WTC11 (cell line): ENCODE data around the gene HS6ST1. TPM values are rescaled to one million over a fixed set of nuclear protein-coding genes. Genes with fewer than 3 reads are reported as not detected.

ENCODE experiments used
- ATAC-seq: fragments of 200-7000 bp; cut with Tn5 transposase; 2 replicates; pipeline ENCODE4 v1.10.0; 2021; ENCODE audit warnings: mild to moderate bottlenecking, moderate library complexity
- CTCF ChIA-PET: fragments of 300-600 bp; sonication (Branson Sonifier 250); formaldehyde crosslinking; loops from one replicate; lab custom pipeline; 2021; ENCODE audit warnings: antibody characterized with exemption; lab: Charles Lee
- POLR2A ChIA-PET: fragments of 350-600 bp; sonication (Branson Sonifier 250); formaldehyde crosslinking; loops from one replicate; lab custom pipeline; 2021; ENCODE audit warnings: antibody characterized with exemption; lab: Charles Lee
- DNase-seq: peaks from one replicate; pipeline ENCODE4 v3.0.0; 2021; ENCODE audit warnings: low spot score
- H3K27ac Mint-ChIP-seq: 2 replicates; pipeline ENCODE4 v1.8.0; 2021; ENCODE audit warnings: mixed read lengths
- H3K27me3 Mint-ChIP-seq: 2 replicates; pipeline ENCODE4 v1.8.0; 2021; ENCODE audit warnings: low read depth, mild to moderate bottlenecking, moderate library complexity, mixed read lengths
- H3K36me3 Mint-ChIP-seq: 2 replicates; pipeline ENCODE4 v1.8.0; 2021; ENCODE audit warnings: mixed read lengths
- H3K4me1 Mint-ChIP-seq: 2 replicates; pipeline ENCODE4 v1.8.0; 2022; ENCODE audit warnings: mixed read lengths
- H3K4me3 Mint-ChIP-seq: 2 replicates; pipeline ENCODE4 v1.8.0; 2021; ENCODE audit warnings: mild to moderate bottlenecking, moderate library complexity, mixed read lengths
- H3K9me3 Mint-ChIP-seq: 2 replicates; pipeline ENCODE4 v1.8.0; 2021; ENCODE audit warnings: mixed read lengths
- ARID4B ChIP-seq: sonication (generic); formaldehyde crosslinking; IDR thresholded peaks from 2 replicates; pipeline ENCODE4 v1.8.0; 2023; ENCODE audit warnings: missing genetic modification reagents, mild to moderate bottlenecking, borderline replicate concordance
- ATF1 ChIP-seq: sonication (generic); formaldehyde crosslinking; IDR thresholded peaks from 2 replicates; pipeline ENCODE4 v1.8.1; 2023; ENCODE audit warnings: mild to moderate bottlenecking, moderate library complexity, missing genetic modification reagents
- CTCF ChIP-seq: fragments of 200-600 bp; IDR thresholded peaks from 2 replicates; pipeline ENCODE4 v1.8.0; 2022; ENCODE audit warnings: antibody characterized with exemption
- ERG ChIP-seq: fragments of 250-450 bp; sonication (Bioruptor Pico); IDR thresholded peaks from 2 replicates; pipeline ENCODE4 v1.8.0; 2021; ENCODE audit warnings: mild to moderate bottlenecking
- ESRRA ChIP-seq: sonication (generic); formaldehyde crosslinking; IDR thresholded peaks from 2 replicates; pipeline ENCODE4 v1.8.1; 2022; ENCODE audit warnings: mild to moderate bottlenecking, missing genetic modification reagents, borderline replicate concordance
- ETV6 ChIP-seq: sonication (generic); formaldehyde crosslinking; IDR thresholded peaks from 2 replicates; pipeline ENCODE4 v1.8.1; 2022; ENCODE audit warnings: mild to moderate bottlenecking, missing genetic modification reagents
- FOXP4 ChIP-seq: sonication (generic); formaldehyde crosslinking; IDR thresholded peaks from 2 replicates; pipeline ENCODE4 v1.8.0; 2022; ENCODE audit warnings: mild to moderate bottlenecking, missing genetic modification reagents
- GABPB1 ChIP-seq: sonication (generic); formaldehyde crosslinking; IDR thresholded peaks from 2 replicates; pipeline ENCODE4 v1.8.1; 2023; ENCODE audit warnings: mild to moderate bottlenecking, missing genetic modification reagents
- GTF2I ChIP-seq: fragments of 250-450 bp; sonication (Bioruptor Pico); conservative IDR thresholded peaks from 2 replicates; pipeline ENCODE4 v1.4.0; 2021; ENCODE audit warnings: mild to moderate bottlenecking
- JAZF1 ChIP-seq: fragments of 250-450 bp; sonication (Bioruptor Pico); IDR thresholded peaks from 2 replicates; pipeline ENCODE4 v1.9.0; 2021; ENCODE audit warnings: moderate library complexity, mild to moderate bottlenecking, inconsistent platforms
- JUN ChIP-seq: sonication (generic); formaldehyde crosslinking; IDR thresholded peaks from 2 replicates; pipeline ENCODE4 v1.8.0; 2023; ENCODE audit warnings: mild to moderate bottlenecking, missing genetic modification reagents
- KAT7 ChIP-seq: sonication (generic); formaldehyde crosslinking; IDR thresholded peaks from 2 replicates; pipeline ENCODE4 v1.8.1; 2023; ENCODE audit warnings: missing genetic modification reagents, mild to moderate bottlenecking, borderline replicate concordance
- NFATC4 ChIP-seq: fragments of 250-450 bp; sonication (Bioruptor Pico); IDR thresholded peaks from 2 replicates; pipeline ENCODE4 v1.9.0; 2021; ENCODE audit warnings: mild to moderate bottlenecking
- NR2C2 ChIP-seq: sonication (generic); formaldehyde crosslinking; IDR thresholded peaks from 2 replicates; pipeline ENCODE4 v1.8.0; 2022; ENCODE audit warnings: mild to moderate bottlenecking, missing genetic modification reagents
- RELA ChIP-seq: sonication (generic); formaldehyde crosslinking; IDR thresholded peaks from 2 replicates; pipeline ENCODE4 v1.8.1; 2022; ENCODE audit warnings: missing genetic modification reagents, mild to moderate bottlenecking, borderline replicate concordance
- ZMAT4 ChIP-seq: fragments of 250-450 bp; sonication (Bioruptor Pico); IDR thresholded peaks from 2 replicates; pipeline ENCODE4 v1.9.0; 2021; ENCODE audit warnings: mild to moderate bottlenecking
- ZNF532 ChIP-seq: fragments of 250-450 bp; sonication (Bioruptor Pico); IDR thresholded peaks from 2 replicates; pipeline ENCODE4 v1.9.0; 2021; ENCODE audit warnings: mild to moderate bottlenecking, borderline replicate concordance
- total RNA-seq: library from RNA; stranded (reverse); gene quantifications from 3 replicates; pipeline ENCODE4 v1.2.3, GENCODE V29; 2021

The HS6ST1 gene
- total RNA-seq, 1 experiment from 2014 or later: 55.5 TPM

GRCh38 chr2:128354726-128355470, 36.2 kb upstream of the HS6ST1 start:
- Mint-ChIP-seq H3K4me3 (no peak overlapping the region), H3K9me3 (peaks cover 37% of the 10 kb centered on the region), H3K27ac (no peak overlapping the region), H3K27me3 (no peaks in the 10 kb centered on the region), H3K4me1 (no peaks in the 10 kb centered on the region), H3K36me3 (peaks cover 28% of the 10 kb centered on the region)
- CTCF ChIA-PET: no interaction called here
- no peak for TF ChIP-seq ATF1 (CRISPR knock-in tag)
- POLR2A ChIA-PET: no interaction called here
- ATAC-seq (no peak), DNase-seq (no peak)

- no peak for ATAC-seq
- H3K27ac Mint-ChIP-seq: no peak overlapping the region
- POLR2A ChIA-PET: no interaction called here
- H3K36me3 Mint-ChIP-seq: peaks cover 28% of the 10 kb centered on the region
- TF ChIP-seq ARID4B: no peak
- TF ChIP-seq GABPB1 (CRISPR knock-in tag): no peak
- no peak for TF ChIP-seq FOXP4 (CRISPR knock-in tag)
- no peak for TF ChIP-seq RELA (CRISPR knock-in tag)
- no peak for TF ChIP-seq JAZF1 (CRISPR knock-in tag)
- TF ChIP-seq ETV6 (CRISPR knock-in tag): no peak
- TF ChIP-seq GTF2I (CRISPR knock-in tag): no peak
- TF ChIP-seq KAT7: no peak
- TF ChIP-seq NFATC4 (CRISPR knock-in tag): no peak
- TF ChIP-seq ZMAT4 (CRISPR knock-in tag): no peak
- no peak for TF ChIP-seq NR2C2 (CRISPR knock-in tag)
- TF ChIP-seq JUN (CRISPR knock-in tag): no peak
- no peak for TF ChIP-seq ERG (CRISPR knock-in tag)
- TF ChIP-seq ZNF532 (CRISPR knock-in tag): no peak
- TF ChIP-seq ESRRA (CRISPR knock-in tag): no peak
- no peak for TF ChIP-seq CTCF
- TF ChIP-seq, all 79 proteins: peak for 0
- H3K4me3 Mint-ChIP-seq: no peak overlapping the region
- DNase-seq: no peak
- no peaks in the 10 kb centered on the region for H3K27me3 Mint-ChIP-seq
- CTCF ChIA-PET: no interaction called here
- peaks cover 41% of the 10 kb centered on the region for H3K9me3 Mint-ChIP-seq
- no peaks in the 10 kb centered on the region for H3K4me1 Mint-ChIP-seq
These were observed 35.5 kb upstream of the HS6ST1 start for GRCh38 chr2:128354161-128354560.
